Adrenal gland (tissue), 12 donors: ENCODE data around the gene TBATA. TPM values are rescaled to one million over a fixed set of nuclear protein-coding genes. Genes with fewer than 3 reads are reported as not detected.

Experiments used
- DNase-seq, 7 donors: peaks; one replicate each; pipeline ENCODE4 v3.0.0-alpha.2; 2019 to 2020
- H3K27ac ChIP-seq, 5 donors: fragments of 200-600 bp; sonication (generic) in 4 of 5; 1 replicate in 3 of 5; 2 replicates in 2 of 5; pipeline versions ENCODE4 v1.5.1 to v1.8.0; 2016 to 2020; ENCODE audit warnings: mild to moderate bottlenecking in 1 of 5
- H3K27me3 ChIP-seq: fragments of 200-600 bp; 2 replicates; pipeline ENCODE4 v1.8.0; 2021
- H3K36me3 ChIP-seq, 2 donors: fragments of 200-600 bp; replicated peaks in 1 of 2; 1 replicate in 1 of 2; 2 replicates in 1 of 2; pipeline versions ENCODE4 v1.5.1 to v1.8.0; 2018 to 2022
- H3K4me1 ChIP-seq, 2 donors: fragments of 200-600 bp; replicated peaks in 1 of 2; 1 replicate in 1 of 2; 2 replicates in 1 of 2; pipeline versions ENCODE4 v1.5.1 to v1.8.0; 2018 to 2021
- H3K4me3 ChIP-seq, 4 donors: fragments of 200-600 bp; sonication (generic) in 3 of 4; one replicate each; pipeline ENCODE4 v1.5.1; 2016 to 2018
- H3K9me3 ChIP-seq, 3 donors: fragments of 200-600 bp; sonication (generic) in 1 of 3; replicated peaks in 1 of 3; 1 replicate in 2 of 3; 2 replicates in 1 of 3; pipeline versions ENCODE4 v1.5.1 to v1.8.0; 2016 to 2021
- POLR2A ChIP-seq, 2 donors: fragments of 450-650 bp; IDR thresholded peaks; one replicate each; pipeline ENCODE4 v1.6.1; 2017; ENCODE audit warnings: antibody characterized with exemption in 2 of 2, mild to moderate bottlenecking in 2 of 2, moderate library complexity in 1 of 2
- WGBS, 4 donors: extraction: QIAGEN DNeasy Blood & Tissue Kit in 2 of 4; methylation state at CpG; one replicate each; pipeline versions ENCODE4 v1.1.5 to v1.1.7; 2013 to 2017; 5-methylcytosine and 5-hydroxymethylcytosine counted together
- intact Hi-C, 2 donors: fragments of 100-400 bp; cut with DNase I; formaldehyde crosslinking; loops; one replicate each; pipeline versions ENCODE4 v1.14.1 to v1.15.0; 2022 to 2023
- polyA plus RNA-seq, 3 donors: library from polyadenylated mRNA; stranded (reverse); fragments of 200-250 nt in 2 of 3; fragments of 350-450 nt in 1 of 3; fragmentation: Illumina TruSeq in 1 of 3; extraction: RNeasy Lipid Tissue Mini Kit (QIAGEN cat#74804) in 1 of 3; gene quantifications; one replicate each; pipeline ENCODE4 v1.2.3, GENCODE V29; 2013 to 2014
- total RNA-seq, 9 donors: library from RNA; depleted of rRNA in 4 of 9; stranded (reverse); fragments of >200 nt in 4 of 9; fragments of 120-200 nt in 1 of 9; fragmentation: NEBNext Ultra II Directional in 1 of 9; extraction: Animal tissue kit (Norgen Biotek cat#: 25700) in 1 of 9; gene quantifications; one replicate each; pipeline versions ENCODE4 v1.1.0 to v1.2.4, GENCODE V29; 2013 to 2023
- TF ChIP-seq, protein P1 (sequence below), 6 experiments: fragments of 450-650 bp in 4 of 6; fragments of 200-600 bp in 2 of 6; sonication (generic) in 1 of 6; IDR thresholded peaks; 1 replicate in 5 of 6; 2 replicates in 1 of 6; pipeline versions ENCODE4 v1.5.1 to v1.8.0; 2016 to 2021; ENCODE audit warnings: antibody characterized with exemption in 6 of 6, mild to moderate bottlenecking in 2 of 6, moderate library complexity in 1 of 6
- donor health status: healthy with polysubstance abuse.
- donor health status: Bipolar disorder and iron deficiency.
- donor health status: DM: yes; HTN: yes; CAD: no.
- donor health status: DM: no; HTN: no; CAD: no.
- donor health status: DM: no; HTN: no; CAD: no.
- donor health status: DM: yes; HTN: yes; CAD: no.

Gene TBATA
- total and polyA plus RNA-seq, 12 donors: 0.17 TPM; not detected in 11

GRCh38 chr10:70780370-70780760 lies 4.8 kb downstream of the TBATA start:
- WGBS, 4 donors: 91 to 96% (median 92%) methylated on average over 9 of the region's 9 CpGs
- intact Hi-C loops: no loop called here
- Histone ChIP-seq H3K9me3 (no peaks in the 10 kb centered on the region), H3K4me3 (no peak overlapping the region), H3K27ac (no peak overlapping the region), H3K27me3 (peaks cover 4% of the 10 kb centered on the region), H3K36me3 (no peaks in the 10 kb centered on the region), H3K4me1 (no peaks in the 10 kb centered on the region)
- TF ChIP-seq POLR2A (IDR thresholded peaks at IDR 0.05): no peak
- DNase-seq: no peak

- no peak overlapping the region for H3K4me3 ChIP-seq
- TF ChIP-seq, protein P1, sequence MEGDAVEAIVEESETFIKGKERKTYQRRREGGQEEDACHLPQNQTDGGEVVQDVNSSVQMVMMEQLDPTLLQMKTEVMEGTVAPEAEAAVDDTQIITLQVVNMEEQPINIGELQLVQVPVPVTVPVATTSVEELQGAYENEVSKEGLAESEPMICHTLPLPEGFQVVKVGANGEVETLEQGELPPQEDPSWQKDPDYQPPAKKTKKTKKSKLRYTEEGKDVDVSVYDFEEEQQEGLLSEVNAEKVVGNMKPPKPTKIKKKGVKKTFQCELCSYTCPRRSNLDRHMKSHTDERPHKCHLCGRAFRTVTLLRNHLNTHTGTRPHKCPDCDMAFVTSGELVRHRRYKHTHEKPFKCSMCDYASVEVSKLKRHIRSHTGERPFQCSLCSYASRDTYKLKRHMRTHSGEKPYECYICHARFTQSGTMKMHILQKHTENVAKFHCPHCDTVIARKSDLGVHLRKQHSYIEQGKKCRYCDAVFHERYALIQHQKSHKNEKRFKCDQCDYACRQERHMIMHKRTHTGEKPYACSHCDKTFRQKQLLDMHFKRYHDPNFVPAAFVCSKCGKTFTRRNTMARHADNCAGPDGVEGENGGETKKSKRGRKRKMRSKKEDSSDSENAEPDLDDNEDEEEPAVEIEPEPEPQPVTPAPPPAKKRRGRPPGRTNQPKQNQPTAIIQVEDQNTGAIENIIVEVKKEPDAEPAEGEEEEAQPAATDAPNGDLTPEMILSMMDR (IDR thresholded peaks at IDR 0.05): no peak
- no peak for TF ChIP-seq POLR2A (IDR thresholded peaks at IDR 0.05)
- 81 to 86% (median 83%) methylated on average over 15 to 16 of the region's 16 CpGs for WGBS, 4 donors
- H3K4me1 ChIP-seq: no peaks in the 10 kb centered on the region
- no peak overlapping the region for H3K27ac ChIP-seq
- H3K36me3 ChIP-seq: no peaks in the 10 kb centered on the region
- intact Hi-C loops: no loop called here
- H3K27me3 ChIP-seq: peaks cover 4% of the 10 kb centered on the region
- H3K9me3 ChIP-seq: no peaks in the 10 kb centered on the region
- DNase-seq: peak in 1 of 7 donors; percentile 21
Measured at GRCh38 chr10:70779511-70780369, 5.4 kb downstream of the TBATA start.

GRCh38 chr10:70779088-70779487 lies 6.1 kb downstream of the TBATA start:
- intact Hi-C loops: no loop called here
- no peak overlapping the region for H3K4me3 ChIP-seq
- WGBS, 4 donors: 69 to 79% (median 75%) methylated on average over 2 of the region's 2 CpGs
- no peak overlapping the region for H3K27ac ChIP-seq
- no peaks in the 10 kb centered on the region for H3K36me3 ChIP-seq
- TF ChIP-seq POLR2A (IDR thresholded peaks at IDR 0.05): no peak
- TF ChIP-seq, protein P1 (IDR thresholded peaks at IDR 0.05): no peak
- no peaks in the 10 kb centered on the region for H3K9me3 ChIP-seq
- DNase-seq: peak in 1 of 7 donors; percentile 33
- H3K4me1 ChIP-seq: no peaks in the 10 kb centered on the region
- H3K27me3 ChIP-seq: peaks cover 4% of the 10 kb centered on the region

DNA sequence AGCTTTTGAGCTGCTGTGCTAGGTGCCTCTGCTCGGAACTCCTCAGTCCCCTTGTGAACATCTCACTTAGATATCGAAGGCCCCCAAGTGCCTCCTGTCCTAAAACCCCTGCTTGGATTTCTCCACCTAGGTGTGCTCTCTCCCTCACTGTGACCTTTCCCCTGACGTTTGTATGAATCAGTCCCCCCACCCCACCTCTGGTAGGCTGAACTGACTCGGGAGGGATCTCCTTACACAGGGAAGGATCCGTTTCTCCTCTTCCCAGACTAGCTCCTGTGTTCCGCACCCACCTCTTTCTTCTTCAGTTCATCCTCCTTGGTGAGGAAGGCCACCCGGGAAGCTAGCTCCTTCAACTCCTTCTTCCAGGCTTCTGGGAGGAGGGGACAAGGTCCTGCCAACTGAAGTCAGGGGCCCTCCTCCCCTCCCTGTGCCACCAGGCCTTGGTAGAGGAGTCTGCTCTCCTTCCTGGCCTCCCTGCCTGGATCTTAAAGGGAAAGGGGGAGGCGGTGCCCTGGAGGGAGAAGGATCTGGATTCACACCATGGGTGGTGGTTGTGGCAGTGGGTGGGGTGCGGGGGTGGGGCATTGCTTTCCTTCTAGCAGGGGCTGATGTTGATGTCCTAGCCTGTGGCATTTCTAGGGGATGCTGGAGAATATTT lies 6.8 kb downstream of the TBATA start:
- WGBS, 4 donors: 76 to 84% (median 82%) methylated on average over 8 to 9 of the region's 9 CpGs
- no peak overlapping the region for H3K27ac ChIP-seq
- no peak overlapping the region for H3K4me3 ChIP-seq
- H3K4me1 ChIP-seq: no peaks in the 10 kb centered on the region
- H3K27me3 ChIP-seq: peaks cover 4% of the 10 kb centered on the region
- peak in 1 of 7 donors; percentile 18 for DNase-seq
- TF ChIP-seq, protein P1 (IDR thresholded peaks at IDR 0.05): no peak
- TF ChIP-seq POLR2A (IDR thresholded peaks at IDR 0.05): no peak
- intact Hi-C loops: no loop called here
- no peaks in the 10 kb centered on the region for H3K36me3 ChIP-seq
- no peaks in the 10 kb centered on the region for H3K9me3 ChIP-seq
